ENCODE data around the gene RAB27A. TPM values are rescaled to one million over a fixed set of nuclear protein-coding genes. Genes with fewer than 3 reads are reported as not detected.

RAB27A gene
- total and polyA plus RNA-seq, 9 of the 15 experiments (the other 6 are each of a cell fraction or from before 2014, with no cell fraction given), result 31.5 to 171 (median 80.4) TPM

GRCh38 chr15:55284426-55284825 lies 5.2 kb downstream of the RAB27A start (continued):
- TF ChIP-seq MGA (IDR thresholded peaks at IDR 0.05) (peak; percentile 17; the same call in 1 of the 2 replicates), ZNF57 (CRISPR knock-in tag; IDR thresholded peaks at IDR 0.05) (no peak), GTF3C2 (IDR thresholded peaks at IDR 0.05; ENCODE audit: borderline replicate concordance, extremely low read depth, insufficient read length) (no peak), GATAD2A (IDR thresholded peaks at IDR 0.05) (no peak), CBX2 (IDR thresholded peaks at IDR 0.05; ENCODE audit: insufficient read depth, low read length, poor library complexity, severe bottlenecking) (no peak), CXXC5 (CRISPR knock-in tag; IDR thresholded peaks at IDR 0.05) (0 out of 2 replicates have a peak, but pooled peaks have one; percentile 11)
